Measurements from ENCODE around the gene C2CD4A. TPM values are rescaled to one million over a fixed set of nuclear protein-coding genes. Genes with fewer than 3 reads are reported as not detected.

C2CD4A gene
- total RNA-seq, 1 donor from 2014 or later: 0.14 TPM

- Histone ChIP-seq H3K27ac (no peak overlapping the region), H3K9me3 (no peaks in the 10 kb centered on the region), H3K36me3 (no peaks in the 10 kb centered on the region), H3K27me3 (no peaks in the 10 kb centered on the region), H3K4me3 (no peak overlapping the region), H3K4me1 (peaks cover 47% of the 10 kb centered on the region)
- DNase-seq: no peak
- no peak for TF ChIP-seq CTCF (IDR thresholded peaks at IDR 0.05)
- ATAC-seq: no peak
- intact Hi-C loops (cut with DNase I): no loop called here
These were observed 16.7 kb upstream of the C2CD4A start for GRCh38 chr15:62050115-62050514.

- ATAC-seq: no peak
- no peak for DNase-seq
- H3K27ac ChIP-seq: no peak overlapping the region
- no peak overlapping the region for H3K4me3 ChIP-seq
- no peaks in the 10 kb centered on the region for H3K36me3 ChIP-seq
- H3K9me3 ChIP-seq: no peaks in the 10 kb centered on the region
- intact Hi-C loops (cut with DNase I): no loop called here
- no peak for TF ChIP-seq CTCF (IDR thresholded peaks at IDR 0.05)
- peaks cover 43% of the 10 kb centered on the region for H3K4me1 ChIP-seq
- no peaks in the 10 kb centered on the region for H3K27me3 ChIP-seq
These were observed 15.6 kb upstream of the C2CD4A start for GRCh38 chr15:62051166-62051565.

- H3K27ac ChIP-seq: no peak overlapping the region
- no peak overlapping the region for H3K4me3 ChIP-seq
- TF ChIP-seq CTCF (IDR thresholded peaks at IDR 0.05): no peak
- no peaks in the 10 kb centered on the region for H3K36me3 ChIP-seq
- peaks cover 35% of the 10 kb centered on the region for H3K4me1 ChIP-seq
- intact Hi-C loops (cut with DNase I): no loop called here
- H3K27me3 ChIP-seq: no peaks in the 10 kb centered on the region
- ATAC-seq (no peak), DNase-seq (no peak)
- no peaks in the 10 kb centered on the region for H3K9me3 ChIP-seq
These were observed 14.1 kb upstream of the C2CD4A start for GRCh38 chr15:62052713-62053112.

GRCh38 chr15:62053439-62054085, 13.2 kb upstream of the C2CD4A start:
- H3K9me3 ChIP-seq: no peaks in the 10 kb centered on the region
- peaks cover 43% of the 10 kb centered on the region for H3K4me1 ChIP-seq
- no peak for ATAC-seq
- no peaks in the 10 kb centered on the region for H3K27me3 ChIP-seq
- TF ChIP-seq CTCF (IDR thresholded peaks at IDR 0.05): no peak
- no peak overlapping the region for H3K27ac ChIP-seq
- intact Hi-C loops (cut with DNase I): no loop called here
- no peaks in the 10 kb centered on the region for H3K36me3 ChIP-seq
- H3K4me3 ChIP-seq: no peak overlapping the region
- DNase-seq: no peak

GRCh38 chr15:62054979-62055378, 11.8 kb upstream of the C2CD4A start:
- no peaks in the 10 kb centered on the region for H3K27me3 ChIP-seq
- no peak overlapping the region for H3K4me3 ChIP-seq
- TF ChIP-seq CTCF (IDR thresholded peaks at IDR 0.05): no peak
- DNase-seq: no peak
- peaks cover 47% of the 10 kb centered on the region for H3K4me1 ChIP-seq
- H3K27ac ChIP-seq: no peak overlapping the region
- no peaks in the 10 kb centered on the region for H3K9me3 ChIP-seq
- no peak for ATAC-seq
- no peaks in the 10 kb centered on the region for H3K36me3 ChIP-seq
- intact Hi-C loops (cut with DNase I): no loop called here

Measured in upper lobe of right lung (tissue), 1 donor.